WTC11 (cell line): Measurements from ENCODE around the gene KSR2. TPM values are rescaled to one million over a fixed set of nuclear protein-coding genes. Genes with fewer than 3 reads are reported as not detected.

Source experiments
- ATAC-seq: fragments of 200-7000 bp; cut with Tn5 transposase; 2 replicates; pipeline ENCODE4 v1.10.0; 2021; ENCODE audit warnings: mild to moderate bottlenecking, moderate library complexity
- CTCF ChIA-PET: fragments of 300-600 bp; sonication (Branson Sonifier 250); formaldehyde crosslinking; loops from one replicate; lab custom pipeline; 2021; ENCODE audit warnings: antibody characterized with exemption; lab: Charles Lee
- POLR2A ChIA-PET: fragments of 350-600 bp; sonication (Branson Sonifier 250); formaldehyde crosslinking; loops from one replicate; lab custom pipeline; 2021; ENCODE audit warnings: antibody characterized with exemption; lab: Charles Lee
- DNase-seq: peaks from one replicate; pipeline ENCODE4 v3.0.0; 2021; ENCODE audit warnings: low spot score
- H3K27ac Mint-ChIP-seq: 2 replicates; pipeline ENCODE4 v1.8.0; 2021; ENCODE audit warnings: mixed read lengths
- H3K27me3 Mint-ChIP-seq: 2 replicates; pipeline ENCODE4 v1.8.0; 2021; ENCODE audit warnings: low read depth, mild to moderate bottlenecking, moderate library complexity, mixed read lengths
- H3K36me3 Mint-ChIP-seq: 2 replicates; pipeline ENCODE4 v1.8.0; 2021; ENCODE audit warnings: mixed read lengths
- H3K4me1 Mint-ChIP-seq: 2 replicates; pipeline ENCODE4 v1.8.0; 2022; ENCODE audit warnings: mixed read lengths
- H3K4me3 Mint-ChIP-seq: 2 replicates; pipeline ENCODE4 v1.8.0; 2021; ENCODE audit warnings: mild to moderate bottlenecking, moderate library complexity, mixed read lengths
- H3K9me3 Mint-ChIP-seq: 2 replicates; pipeline ENCODE4 v1.8.0; 2021; ENCODE audit warnings: mixed read lengths
- GABPB1 ChIP-seq: sonication (generic); formaldehyde crosslinking; IDR thresholded peaks from 2 replicates; pipeline ENCODE4 v1.8.1; 2023; ENCODE audit warnings: mild to moderate bottlenecking, missing genetic modification reagents
- HMGA2 ChIP-seq: fragments of 250-450 bp; sonication (Bioruptor Pico); IDR thresholded peaks from 2 replicates; pipeline ENCODE4 v1.4.0; 2021; ENCODE audit warnings: mild to moderate bottlenecking, moderate library complexity
- HMGXB4 ChIP-seq: sonication (generic); formaldehyde crosslinking; IDR thresholded peaks from 2 replicates; pipeline ENCODE4 v1.8.1; 2023; ENCODE audit warnings: mild to moderate bottlenecking, moderate library complexity, missing genetic modification reagents
- KAT7 ChIP-seq: sonication (generic); formaldehyde crosslinking; IDR thresholded peaks from 2 replicates; pipeline ENCODE4 v1.8.1; 2023; ENCODE audit warnings: missing genetic modification reagents, mild to moderate bottlenecking, borderline replicate concordance
- OVOL2 ChIP-seq: fragments of 250-450 bp; sonication (Bioruptor Pico); IDR thresholded peaks from 2 replicates; pipeline ENCODE4 v1.9.0; 2021; ENCODE audit warnings: mild to moderate bottlenecking, borderline replicate concordance
- SMAD4 ChIP-seq: sonication (generic); formaldehyde crosslinking; IDR thresholded peaks from 2 replicates; pipeline ENCODE4 v1.8.0; 2022; ENCODE audit warnings: mild to moderate bottlenecking, missing genetic modification reagents
- ZSCAN18 ChIP-seq: fragments of 250-450 bp; sonication (Bioruptor Pico); IDR thresholded peaks from 2 replicates; pipeline ENCODE4 v2.1.2; 2022; ENCODE audit warnings: mild to moderate bottlenecking, moderate library complexity
- total RNA-seq: library from RNA; stranded (reverse); gene quantifications from 3 replicates; pipeline ENCODE4 v1.2.3, GENCODE V29; 2021
- TF ChIP-seq, protein P1 (sequence below): sonication (generic); formaldehyde crosslinking; IDR thresholded peaks from 2 replicates; pipeline ENCODE4 v1.8.0; 2022; ENCODE audit warnings: mild to moderate bottlenecking, missing genetic modification reagents
- TF ChIP-seq, protein P2 (sequence below): fragments of 250-450 bp; sonication (Bioruptor Pico); IDR thresholded peaks from 2 replicates; pipeline ENCODE4 v1.9.0; 2021; ENCODE audit warnings: mild to moderate bottlenecking, borderline replicate concordance
- TF ChIP-seq, protein P3 (sequence below): fragments of 250-450 bp; sonication (Bioruptor Pico); conservative IDR thresholded peaks from 2 replicates; pipeline ENCODE4 v1.9.0; 2021; ENCODE audit warnings: mild to moderate bottlenecking
- TF ChIP-seq, protein P4 (sequence below): sonication (generic); formaldehyde crosslinking; IDR thresholded peaks from 2 replicates; pipeline ENCODE4 v1.8.0; 2023; ENCODE audit warnings: mild to moderate bottlenecking, missing genetic modification reagents

The KSR2 gene
- total RNA-seq, 1 experiment from 2014 or later: 2.4 TPM

- TF ChIP-seq, protein P1, sequence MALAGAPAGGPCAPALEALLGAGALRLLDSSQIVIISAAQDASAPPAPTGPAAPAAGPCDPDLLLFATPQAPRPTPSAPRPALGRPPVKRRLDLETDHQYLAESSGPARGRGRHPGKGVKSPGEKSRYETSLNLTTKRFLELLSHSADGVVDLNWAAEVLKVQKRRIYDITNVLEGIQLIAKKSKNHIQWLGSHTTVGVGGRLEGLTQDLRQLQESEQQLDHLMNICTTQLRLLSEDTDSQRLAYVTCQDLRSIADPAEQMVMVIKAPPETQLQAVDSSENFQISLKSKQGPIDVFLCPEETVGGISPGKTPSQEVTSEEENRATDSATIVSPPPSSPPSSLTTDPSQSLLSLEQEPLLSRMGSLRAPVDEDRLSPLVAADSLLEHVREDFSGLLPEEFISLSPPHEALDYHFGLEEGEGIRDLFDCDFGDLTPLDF (CRISPR knock-in tag): no peak
- TF ChIP-seq KAT7 (CRISPR knock-in tag) (no peak), HMGXB4 (CRISPR knock-in tag) (no peak), HMGA2 (CRISPR knock-in tag) (no peak), ZSCAN18 (no peak), OVOL2 (CRISPR knock-in tag) (no peak), SMAD4 (CRISPR knock-in tag) (no peak)
- TF ChIP-seq, protein P2, sequence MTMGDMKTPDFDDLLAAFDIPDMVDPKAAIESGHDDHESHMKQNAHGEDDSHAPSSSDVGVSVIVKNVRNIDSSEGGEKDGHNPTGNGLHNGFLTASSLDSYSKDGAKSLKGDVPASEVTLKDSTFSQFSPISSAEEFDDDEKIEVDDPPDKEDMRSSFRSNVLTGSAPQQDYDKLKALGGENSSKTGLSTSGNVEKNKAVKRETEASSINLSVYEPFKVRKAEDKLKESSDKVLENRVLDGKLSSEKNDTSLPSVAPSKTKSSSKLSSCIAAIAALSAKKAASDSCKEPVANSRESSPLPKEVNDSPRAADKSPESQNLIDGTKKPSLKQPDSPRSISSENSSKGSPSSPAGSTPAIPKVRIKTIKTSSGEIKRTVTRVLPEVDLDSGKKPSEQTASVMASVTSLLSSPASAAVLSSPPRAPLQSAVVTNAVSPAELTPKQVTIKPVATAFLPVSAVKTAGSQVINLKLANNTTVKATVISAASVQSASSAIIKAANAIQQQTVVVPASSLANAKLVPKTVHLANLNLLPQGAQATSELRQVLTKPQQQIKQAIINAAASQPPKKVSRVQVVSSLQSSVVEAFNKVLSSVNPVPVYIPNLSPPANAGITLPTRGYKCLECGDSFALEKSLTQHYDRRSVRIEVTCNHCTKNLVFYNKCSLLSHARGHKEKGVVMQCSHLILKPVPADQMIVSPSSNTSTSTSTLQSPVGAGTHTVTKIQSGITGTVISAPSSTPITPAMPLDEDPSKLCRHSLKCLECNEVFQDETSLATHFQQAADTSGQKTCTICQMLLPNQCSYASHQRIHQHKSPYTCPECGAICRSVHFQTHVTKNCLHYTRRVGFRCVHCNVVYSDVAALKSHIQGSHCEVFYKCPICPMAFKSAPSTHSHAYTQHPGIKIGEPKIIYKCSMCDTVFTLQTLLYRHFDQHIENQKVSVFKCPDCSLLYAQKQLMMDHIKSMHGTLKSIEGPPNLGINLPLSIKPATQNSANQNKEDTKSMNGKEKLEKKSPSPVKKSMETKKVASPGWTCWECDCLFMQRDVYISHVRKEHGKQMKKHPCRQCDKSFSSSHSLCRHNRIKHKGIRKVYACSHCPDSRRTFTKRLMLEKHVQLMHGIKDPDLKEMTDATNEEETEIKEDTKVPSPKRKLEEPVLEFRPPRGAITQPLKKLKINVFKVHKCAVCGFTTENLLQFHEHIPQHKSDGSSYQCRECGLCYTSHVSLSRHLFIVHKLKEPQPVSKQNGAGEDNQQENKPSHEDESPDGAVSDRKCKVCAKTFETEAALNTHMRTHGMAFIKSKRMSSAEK (CRISPR knock-in tag): no peak
- TF ChIP-seq, all 79 proteins: peak for 0
These were observed 1.7 kb downstream of the KSR2 start (continued) for GRCh38 chr12:117967043-117967442.

GRCh38 chr12:117966511-117966910 is 2.3 kb downstream of the KSR2 start:
- TF ChIP-seq GABPB1 (CRISPR knock-in tag): no peak
- TF ChIP-seq, protein P3, sequence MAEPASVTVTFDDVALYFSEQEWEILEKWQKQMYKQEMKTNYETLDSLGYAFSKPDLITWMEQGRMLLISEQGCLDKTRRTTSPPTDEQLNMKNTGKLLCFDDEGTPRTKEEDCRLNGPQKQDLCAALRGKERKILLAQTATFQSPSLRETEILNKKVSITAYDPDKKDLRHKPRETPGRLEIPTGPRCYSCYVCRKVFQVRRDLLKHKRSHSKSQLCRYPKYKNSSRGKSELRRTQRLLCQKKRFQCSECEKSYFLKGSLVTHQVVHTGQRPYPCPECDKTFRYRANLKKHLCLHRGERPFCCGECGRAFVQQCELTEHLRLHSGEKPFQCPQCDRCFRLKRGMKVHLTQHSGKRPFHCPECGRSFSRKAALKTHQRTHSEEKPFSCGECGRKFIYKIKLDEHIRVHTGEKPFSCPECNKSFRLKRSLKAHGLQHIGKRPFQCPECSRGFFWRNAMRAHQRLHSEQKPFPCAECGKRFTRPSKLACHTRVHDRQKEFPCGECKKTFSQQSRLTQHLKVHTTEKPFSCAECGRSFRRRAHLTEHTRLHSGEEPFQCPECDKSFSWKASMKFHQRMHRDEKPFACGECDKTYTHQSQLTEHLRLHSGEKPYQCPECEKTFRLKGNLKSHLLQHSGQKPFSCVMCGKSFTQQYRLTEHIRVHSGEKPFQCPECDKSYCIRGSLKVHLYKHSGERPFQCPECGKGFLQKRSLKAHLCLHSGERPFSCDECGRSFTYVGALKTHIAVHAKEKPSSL (CRISPR knock-in tag): no peak
- TF ChIP-seq, protein P4, sequence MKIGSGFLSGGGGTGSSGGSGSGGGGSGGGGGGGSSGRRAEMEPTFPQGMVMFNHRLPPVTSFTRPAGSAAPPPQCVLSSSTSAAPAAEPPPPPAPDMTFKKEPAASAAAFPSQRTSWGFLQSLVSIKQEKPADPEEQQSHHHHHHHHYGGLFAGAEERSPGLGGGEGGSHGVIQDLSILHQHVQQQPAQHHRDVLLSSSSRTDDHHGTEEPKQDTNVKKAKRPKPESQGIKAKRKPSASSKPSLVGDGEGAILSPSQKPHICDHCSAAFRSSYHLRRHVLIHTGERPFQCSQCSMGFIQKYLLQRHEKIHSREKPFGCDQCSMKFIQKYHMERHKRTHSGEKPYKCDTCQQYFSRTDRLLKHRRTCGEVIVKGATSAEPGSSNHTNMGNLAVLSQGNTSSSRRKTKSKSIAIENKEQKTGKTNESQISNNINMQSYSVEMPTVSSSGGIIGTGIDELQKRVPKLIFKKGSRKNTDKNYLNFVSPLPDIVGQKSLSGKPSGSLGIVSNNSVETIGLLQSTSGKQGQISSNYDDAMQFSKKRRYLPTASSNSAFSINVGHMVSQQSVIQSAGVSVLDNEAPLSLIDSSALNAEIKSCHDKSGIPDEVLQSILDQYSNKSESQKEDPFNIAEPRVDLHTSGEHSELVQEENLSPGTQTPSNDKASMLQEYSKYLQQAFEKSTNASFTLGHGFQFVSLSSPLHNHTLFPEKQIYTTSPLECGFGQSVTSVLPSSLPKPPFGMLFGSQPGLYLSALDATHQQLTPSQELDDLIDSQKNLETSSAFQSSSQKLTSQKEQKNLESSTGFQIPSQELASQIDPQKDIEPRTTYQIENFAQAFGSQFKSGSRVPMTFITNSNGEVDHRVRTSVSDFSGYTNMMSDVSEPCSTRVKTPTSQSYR (CRISPR knock-in tag): no peak
- peak overlapping the region; percentile 15; the same call in 1 of the 2 replicates for H3K4me3 Mint-ChIP-seq
- no peak for ATAC-seq
- ChIA-PET POLR2A (no interaction called here), CTCF (interaction anchor here (1.0 to 1.5 kb wide), 2 partner anchors 92 to 109 kb away, joined by 3 read pairs; no protein-coding TSS in a partner anchor)
- H3K4me1 Mint-ChIP-seq: peaks cover 20% of the 10 kb centered on the region
- peaks cover 14% of the 10 kb centered on the region for H3K27me3 Mint-ChIP-seq
- H3K9me3 Mint-ChIP-seq: peaks cover 17% of the 10 kb centered on the region
- peak overlapping the region; percentile 17; the same call in 1 of the 2 replicates for H3K27ac Mint-ChIP-seq
- DNase-seq: no peak
- H3K36me3 Mint-ChIP-seq: peaks cover 11% of the 10 kb centered on the region
